Measurements from ENCODE around the gene ARHGAP12.
A peak's percentile ranks its signal among the peaks of the same experiment; 100 is the strongest.

The ARHGAP12 gene

DNA sequence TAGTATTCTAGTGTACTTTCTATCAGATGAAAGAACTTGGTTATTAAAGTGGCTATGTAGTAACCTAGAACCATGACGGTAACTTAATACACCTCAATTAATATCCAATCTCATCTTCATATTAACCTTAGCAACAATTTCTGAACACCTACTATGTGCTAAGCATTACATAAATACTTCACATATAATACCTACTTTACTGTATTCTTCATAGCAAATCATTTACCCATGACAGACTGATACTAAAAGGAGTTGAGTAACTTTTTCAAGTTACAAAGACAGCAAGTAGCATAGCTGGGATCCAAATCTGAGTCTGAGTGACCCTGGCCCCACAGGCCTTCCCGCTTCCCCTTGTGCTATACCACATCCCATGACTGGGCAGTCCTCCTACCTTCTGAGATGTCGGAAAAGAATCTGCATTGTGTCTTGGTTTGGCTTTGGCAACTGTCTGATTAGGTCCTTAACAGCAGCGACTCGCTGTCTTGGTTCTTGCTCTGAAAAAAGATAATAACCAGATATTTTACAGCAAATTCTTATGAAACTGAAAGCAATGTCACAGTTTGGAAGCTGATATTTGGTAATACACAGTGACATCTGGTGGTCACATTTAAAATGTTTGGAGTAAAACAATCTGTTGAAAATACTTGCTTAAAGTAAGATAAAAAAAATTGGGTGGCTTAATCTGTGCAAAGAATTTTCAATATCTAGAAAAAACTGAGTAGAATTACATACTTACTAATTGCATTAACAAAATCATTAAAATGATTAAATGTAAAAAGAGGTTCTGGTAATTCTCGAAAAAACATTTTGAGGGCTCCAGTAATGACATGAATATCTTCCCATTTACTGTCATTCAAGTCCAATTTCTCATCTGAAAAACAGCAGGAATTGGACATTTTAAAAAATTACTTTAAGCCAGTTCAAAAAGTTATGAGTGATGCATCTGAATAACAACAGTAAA is 120.1 kb downstream of the ARHGAP12 start:
- peak; percentile 89 for DNase-seq (ENCODE audit: low read depth)
- peak overlapping the region; percentile 37 for H3K4me3 ChIP-seq (replicated peaks; ENCODE audit: low read depth, low read length)
- TF ChIP-seq, protein P1, sequence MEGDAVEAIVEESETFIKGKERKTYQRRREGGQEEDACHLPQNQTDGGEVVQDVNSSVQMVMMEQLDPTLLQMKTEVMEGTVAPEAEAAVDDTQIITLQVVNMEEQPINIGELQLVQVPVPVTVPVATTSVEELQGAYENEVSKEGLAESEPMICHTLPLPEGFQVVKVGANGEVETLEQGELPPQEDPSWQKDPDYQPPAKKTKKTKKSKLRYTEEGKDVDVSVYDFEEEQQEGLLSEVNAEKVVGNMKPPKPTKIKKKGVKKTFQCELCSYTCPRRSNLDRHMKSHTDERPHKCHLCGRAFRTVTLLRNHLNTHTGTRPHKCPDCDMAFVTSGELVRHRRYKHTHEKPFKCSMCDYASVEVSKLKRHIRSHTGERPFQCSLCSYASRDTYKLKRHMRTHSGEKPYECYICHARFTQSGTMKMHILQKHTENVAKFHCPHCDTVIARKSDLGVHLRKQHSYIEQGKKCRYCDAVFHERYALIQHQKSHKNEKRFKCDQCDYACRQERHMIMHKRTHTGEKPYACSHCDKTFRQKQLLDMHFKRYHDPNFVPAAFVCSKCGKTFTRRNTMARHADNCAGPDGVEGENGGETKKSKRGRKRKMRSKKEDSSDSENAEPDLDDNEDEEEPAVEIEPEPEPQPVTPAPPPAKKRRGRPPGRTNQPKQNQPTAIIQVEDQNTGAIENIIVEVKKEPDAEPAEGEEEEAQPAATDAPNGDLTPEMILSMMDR (IDR thresholded peaks at IDR 0.05; ENCODE audit: low read length, missing control alignments): peak; percentile 33

DNA sequence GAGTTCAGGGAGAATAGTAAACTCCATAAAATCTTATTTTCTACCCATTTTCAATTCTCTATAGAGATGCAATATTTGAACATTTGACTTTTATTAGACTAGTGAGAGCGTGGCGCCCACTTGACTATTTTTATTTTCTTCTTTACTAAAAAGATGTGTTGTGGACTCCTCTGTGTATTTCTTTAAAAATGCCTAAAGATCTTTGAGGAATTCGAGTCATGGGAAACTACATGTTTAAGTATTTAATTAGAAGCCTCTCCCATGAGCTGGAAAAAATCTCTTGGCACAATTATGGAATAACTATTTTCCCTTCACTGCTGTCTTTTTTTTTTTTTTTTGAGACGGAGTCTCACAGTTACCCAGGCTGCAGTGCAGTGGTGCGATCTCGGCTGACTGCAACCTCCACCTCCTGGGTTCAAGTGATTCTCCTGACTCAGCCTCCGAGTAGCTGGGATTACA is 124.2 kb downstream of the ARHGAP12 start:
- no peak for DNase-seq (ENCODE audit: low read depth)
- H3K4me3 ChIP-seq (replicated peaks; ENCODE audit: low read depth, low read length): no peak overlapping the region
- TF ChIP-seq, protein P1 (IDR thresholded peaks at IDR 0.05; ENCODE audit: low read length, missing control alignments): no peak

DNA sequence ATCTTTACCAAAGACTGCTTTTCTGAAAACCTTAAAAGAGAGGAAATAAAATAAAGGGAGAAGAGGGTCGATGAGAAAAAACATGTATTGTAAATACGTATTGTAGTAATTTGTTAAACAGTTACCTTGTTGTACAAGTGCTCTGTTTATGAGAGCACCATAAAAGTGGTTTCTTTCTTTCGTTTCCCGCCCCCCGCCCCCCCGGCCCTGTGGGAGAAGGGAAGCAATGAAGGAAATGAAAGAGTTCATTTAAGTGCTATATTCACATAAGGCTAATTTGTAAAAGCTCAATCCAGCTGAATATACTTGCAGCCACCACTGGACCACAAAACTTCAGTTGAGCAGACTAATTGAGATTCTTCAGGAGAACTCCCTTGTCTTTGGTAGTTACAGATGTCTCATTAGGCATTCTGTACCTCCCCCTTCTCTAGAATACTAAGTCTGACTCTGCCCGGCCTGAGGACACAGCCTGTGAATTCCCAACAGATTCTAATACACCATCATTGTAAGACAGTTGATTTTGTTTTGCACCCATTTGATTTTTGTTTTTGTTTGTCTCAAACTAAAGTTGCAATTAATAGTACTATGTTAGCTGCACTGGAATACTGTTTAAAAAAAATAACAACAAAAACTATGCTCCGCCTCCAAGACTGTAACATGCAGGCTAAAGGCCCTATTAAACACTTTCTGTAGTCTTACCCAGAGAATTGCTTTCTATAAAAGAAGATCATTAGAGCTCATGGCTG is 124.9 kb downstream of the ARHGAP12 start:
- H3K4me3 ChIP-seq (replicated peaks; ENCODE audit: low read depth, low read length): no peak overlapping the region
- DNase-seq (ENCODE audit: low read depth): no peak
- TF ChIP-seq, protein P1 (IDR thresholded peaks at IDR 0.05; ENCODE audit: low read length, missing control alignments): no peak

DNA sequence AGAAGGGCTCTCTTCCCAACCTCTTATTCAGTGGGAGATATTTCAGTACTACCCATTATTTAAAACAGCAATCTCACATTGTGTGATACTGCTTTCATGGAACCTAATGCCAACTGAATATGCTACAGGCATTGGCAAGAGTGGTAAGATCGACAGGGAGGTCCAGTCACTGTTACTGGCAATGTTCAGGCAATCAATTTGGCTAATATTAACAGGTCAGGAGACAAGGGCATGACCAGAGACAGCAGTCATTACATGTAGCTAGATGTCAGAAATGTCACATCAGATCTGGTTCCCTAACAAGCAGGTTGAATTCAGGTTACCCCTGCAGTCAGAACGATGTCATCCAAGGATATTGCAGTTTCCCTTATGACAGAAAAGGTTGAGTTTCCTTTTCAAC is 129.4 kb downstream of the ARHGAP12 start:
- DNase-seq (ENCODE audit: low read depth): no peak
- TF ChIP-seq, protein P1 (IDR thresholded peaks at IDR 0.05; ENCODE audit: low read length, missing control alignments): no peak
- no peak overlapping the region for H3K4me3 ChIP-seq (replicated peaks; ENCODE audit: low read depth, low read length)

DNA sequence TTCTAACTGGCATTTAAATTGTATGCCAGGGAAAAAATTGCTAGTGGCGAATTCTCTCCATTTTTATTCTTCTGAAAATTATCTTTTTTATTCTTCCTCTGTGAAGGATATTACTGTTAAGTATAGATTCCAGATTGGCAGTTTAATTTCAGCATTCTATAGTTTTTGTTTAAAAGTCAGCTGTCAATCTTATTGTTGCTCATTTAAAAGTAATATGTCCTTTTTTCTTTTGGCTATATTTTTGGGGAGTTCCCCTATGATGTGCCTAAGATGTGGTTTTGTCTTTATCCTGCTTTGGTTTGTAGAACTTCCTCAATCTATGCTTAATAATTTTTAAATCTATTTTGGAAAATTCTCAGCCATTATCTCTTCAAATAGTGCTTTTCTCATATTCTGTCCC is 135.9 kb downstream of the ARHGAP12 start:
- no peak overlapping the region for H3K4me3 ChIP-seq (replicated peaks; ENCODE audit: low read depth, low read length)
- TF ChIP-seq, protein P1 (IDR thresholded peaks at IDR 0.05; ENCODE audit: low read length, missing control alignments): no peak
- DNase-seq (ENCODE audit: low read depth): no peak

DNA sequence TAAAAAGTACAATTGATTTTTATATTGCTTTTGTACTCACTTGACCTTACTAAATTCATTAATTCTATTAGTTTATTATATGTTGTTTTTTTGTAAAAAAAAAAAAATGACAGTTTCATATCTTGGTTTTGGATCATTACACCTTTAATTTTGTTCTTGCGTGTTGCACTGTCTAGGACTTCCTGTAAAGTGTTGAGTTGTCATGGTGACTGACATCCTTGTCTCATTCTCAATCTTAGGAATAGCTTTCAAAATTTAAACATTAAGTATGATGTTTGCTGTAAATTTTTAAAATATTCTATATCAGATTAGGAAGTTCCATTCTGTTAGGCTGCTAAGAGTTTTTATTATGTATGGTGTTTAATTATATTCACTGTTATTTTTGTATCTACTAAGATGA is 139.1 kb downstream of the ARHGAP12 start:
- H3K4me3 ChIP-seq (replicated peaks; ENCODE audit: low read depth, low read length): no peak overlapping the region
- no peak for DNase-seq (ENCODE audit: low read depth)
- TF ChIP-seq, protein P1 (IDR thresholded peaks at IDR 0.05; ENCODE audit: low read length, missing control alignments): no peak
